ENCODE data around the gene DECR2.

DECR2 gene

DNA sequence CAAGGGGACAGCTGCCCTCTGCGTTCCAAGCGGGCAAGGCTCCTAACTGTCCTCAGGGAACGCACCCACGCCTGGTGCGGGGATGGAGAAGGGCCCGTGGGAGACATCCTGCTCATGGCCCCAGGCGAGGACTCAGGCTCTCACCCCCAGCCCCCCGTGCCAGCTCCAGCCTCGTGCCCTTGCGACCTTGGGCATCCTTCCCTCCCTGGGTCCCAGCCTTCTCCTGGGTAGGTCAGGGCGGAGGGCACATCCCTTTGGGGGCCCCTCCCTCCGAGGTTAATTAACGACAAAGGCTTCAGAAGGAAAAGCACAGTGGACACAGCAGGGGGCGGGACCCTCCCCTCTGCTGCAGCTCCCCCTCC is 22.9 kb upstream of the DECR2 start:
- H3K4me3 ChIP-seq (ENCODE audit: low read depth, low read length) = no peak overlapping the region
- no peak for DNase-seq
- no peaks in the 10 kb centered on the region for H3K27me3 ChIP-seq
- TF ChIP-seq, protein P1, sequence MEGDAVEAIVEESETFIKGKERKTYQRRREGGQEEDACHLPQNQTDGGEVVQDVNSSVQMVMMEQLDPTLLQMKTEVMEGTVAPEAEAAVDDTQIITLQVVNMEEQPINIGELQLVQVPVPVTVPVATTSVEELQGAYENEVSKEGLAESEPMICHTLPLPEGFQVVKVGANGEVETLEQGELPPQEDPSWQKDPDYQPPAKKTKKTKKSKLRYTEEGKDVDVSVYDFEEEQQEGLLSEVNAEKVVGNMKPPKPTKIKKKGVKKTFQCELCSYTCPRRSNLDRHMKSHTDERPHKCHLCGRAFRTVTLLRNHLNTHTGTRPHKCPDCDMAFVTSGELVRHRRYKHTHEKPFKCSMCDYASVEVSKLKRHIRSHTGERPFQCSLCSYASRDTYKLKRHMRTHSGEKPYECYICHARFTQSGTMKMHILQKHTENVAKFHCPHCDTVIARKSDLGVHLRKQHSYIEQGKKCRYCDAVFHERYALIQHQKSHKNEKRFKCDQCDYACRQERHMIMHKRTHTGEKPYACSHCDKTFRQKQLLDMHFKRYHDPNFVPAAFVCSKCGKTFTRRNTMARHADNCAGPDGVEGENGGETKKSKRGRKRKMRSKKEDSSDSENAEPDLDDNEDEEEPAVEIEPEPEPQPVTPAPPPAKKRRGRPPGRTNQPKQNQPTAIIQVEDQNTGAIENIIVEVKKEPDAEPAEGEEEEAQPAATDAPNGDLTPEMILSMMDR (IDR thresholded peaks at IDR 0.05; ENCODE audit: low read depth, low read length) = no peak
- no peaks in the 10 kb centered on the region for H3K4me1 ChIP-seq
- H3K9me3 ChIP-seq = no peaks in the 10 kb centered on the region
- peaks cover 1% of the 10 kb centered on the region for H3K36me3 ChIP-seq

DNA sequence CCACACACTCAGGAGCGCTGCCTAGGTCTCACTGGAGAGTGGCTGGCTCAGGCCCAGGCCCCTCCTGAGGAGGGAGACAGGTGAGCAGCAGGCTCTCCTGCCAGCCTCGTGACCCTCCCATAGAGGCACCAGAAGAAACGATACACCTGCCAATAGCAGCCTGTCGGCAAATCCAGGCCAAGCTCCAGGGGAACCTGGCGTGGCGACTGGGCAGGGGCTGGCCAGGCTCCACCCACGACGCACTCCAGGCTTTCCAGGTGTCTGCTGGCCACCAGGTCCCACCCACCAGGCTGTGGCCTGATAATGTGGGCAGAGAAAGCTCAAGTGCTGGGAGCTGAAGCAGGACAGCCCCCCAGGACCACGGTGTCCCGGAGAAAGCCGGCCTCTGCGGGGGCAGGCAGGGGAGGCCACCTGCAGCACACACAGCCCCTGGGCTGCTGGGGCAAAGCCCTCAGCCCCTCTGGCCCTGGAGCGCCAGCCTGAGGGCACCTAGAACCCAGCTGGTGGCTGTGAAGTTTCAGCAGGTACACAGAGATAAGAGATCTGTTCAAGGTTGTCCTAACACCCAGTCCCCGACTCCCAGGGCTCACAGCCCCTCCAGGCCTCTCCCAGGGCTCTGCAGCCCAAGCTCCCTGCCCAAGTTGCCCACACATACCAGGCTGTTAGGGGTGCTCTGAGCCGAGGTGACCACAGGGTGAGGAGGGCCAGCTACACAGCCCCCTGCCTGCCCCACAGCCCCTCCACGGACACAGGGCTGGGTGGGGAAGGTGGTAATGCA is 22.3 kb upstream of the DECR2 start:
- H3K9me3 ChIP-seq = no peaks in the 10 kb centered on the region
- H3K4me3 ChIP-seq (ENCODE audit: low read depth, low read length) = no peak overlapping the region
- TF ChIP-seq, protein P1 (IDR thresholded peaks at IDR 0.05; ENCODE audit: low read depth, low read length) = no peak
- no peak for DNase-seq
- no peaks in the 10 kb centered on the region for H3K27me3 ChIP-seq
- no peaks in the 10 kb centered on the region for H3K4me1 ChIP-seq
- H3K36me3 ChIP-seq = no peaks in the 10 kb centered on the region; the same call in none of the 2 replicates

DNA sequence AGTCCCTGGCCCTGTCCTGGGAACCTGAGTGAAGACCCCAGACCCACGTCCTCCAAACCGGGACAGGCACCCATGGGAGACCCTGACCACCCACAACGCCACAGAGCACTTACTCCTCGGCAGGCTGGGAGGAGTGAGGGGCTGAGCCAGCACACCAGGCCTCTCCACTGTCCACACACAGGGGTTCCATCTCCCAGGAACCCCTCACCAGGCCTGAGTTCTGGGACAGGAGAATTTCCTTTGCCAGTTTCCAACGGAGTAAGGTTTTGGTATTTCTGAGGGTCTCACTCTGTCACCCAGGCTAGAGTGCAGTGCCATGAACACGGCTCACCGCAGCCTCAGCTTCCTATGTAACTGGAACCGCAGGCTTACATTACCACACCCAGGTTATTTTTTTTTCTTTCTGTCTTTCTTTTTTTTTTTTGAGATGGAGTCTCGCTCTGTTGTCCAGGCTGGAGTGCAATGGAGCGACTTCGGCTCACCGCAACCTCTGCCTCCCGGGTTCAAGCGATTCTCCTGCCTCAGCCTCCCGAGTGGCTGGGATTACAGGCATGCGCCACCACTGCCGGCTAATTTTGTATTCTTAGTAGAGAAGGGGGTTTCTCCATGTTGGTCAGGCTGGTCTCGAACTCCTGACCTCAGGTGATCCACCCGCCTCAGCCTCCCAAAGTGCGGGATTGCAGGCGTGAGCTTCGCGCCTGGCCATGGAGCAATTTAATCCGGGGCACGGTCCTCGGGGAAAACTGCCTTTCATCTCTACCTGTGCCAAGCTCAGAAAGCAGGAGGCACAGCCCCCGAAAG is 21.5 kb upstream of the DECR2 start:
- Histone ChIP-seq H3K9me3 (no peaks in the 10 kb centered on the region), H3K4me1 (no peaks in the 10 kb centered on the region), H3K4me3 (ENCODE audit: low read depth, low read length) (no peak overlapping the region), H3K27me3 (no peaks in the 10 kb centered on the region), H3K36me3 (no peaks in the 10 kb centered on the region; the same call in none of the 2 replicates)
- TF ChIP-seq, protein P1 (IDR thresholded peaks at IDR 0.05; ENCODE audit: low read depth, low read length) = no peak
- DNase-seq = no peak

DNA sequence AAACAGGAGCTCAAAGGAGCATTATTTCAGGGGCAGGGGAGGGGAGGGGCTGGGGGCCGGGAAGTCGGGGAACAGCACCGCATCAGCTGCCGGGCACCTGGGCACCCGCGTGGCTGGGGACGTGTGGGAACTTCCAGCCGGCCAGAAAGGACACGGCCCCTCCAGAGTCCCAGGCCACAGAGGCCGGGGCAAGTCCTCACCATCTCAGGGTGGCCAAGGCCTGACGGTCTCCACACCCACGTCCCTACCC is 21.0 kb upstream of the DECR2 start:
- peak overlapping the region; percentile 68 for H3K4me3 ChIP-seq (ENCODE audit: low read depth, low read length)
- no peak for DNase-seq

DNA sequence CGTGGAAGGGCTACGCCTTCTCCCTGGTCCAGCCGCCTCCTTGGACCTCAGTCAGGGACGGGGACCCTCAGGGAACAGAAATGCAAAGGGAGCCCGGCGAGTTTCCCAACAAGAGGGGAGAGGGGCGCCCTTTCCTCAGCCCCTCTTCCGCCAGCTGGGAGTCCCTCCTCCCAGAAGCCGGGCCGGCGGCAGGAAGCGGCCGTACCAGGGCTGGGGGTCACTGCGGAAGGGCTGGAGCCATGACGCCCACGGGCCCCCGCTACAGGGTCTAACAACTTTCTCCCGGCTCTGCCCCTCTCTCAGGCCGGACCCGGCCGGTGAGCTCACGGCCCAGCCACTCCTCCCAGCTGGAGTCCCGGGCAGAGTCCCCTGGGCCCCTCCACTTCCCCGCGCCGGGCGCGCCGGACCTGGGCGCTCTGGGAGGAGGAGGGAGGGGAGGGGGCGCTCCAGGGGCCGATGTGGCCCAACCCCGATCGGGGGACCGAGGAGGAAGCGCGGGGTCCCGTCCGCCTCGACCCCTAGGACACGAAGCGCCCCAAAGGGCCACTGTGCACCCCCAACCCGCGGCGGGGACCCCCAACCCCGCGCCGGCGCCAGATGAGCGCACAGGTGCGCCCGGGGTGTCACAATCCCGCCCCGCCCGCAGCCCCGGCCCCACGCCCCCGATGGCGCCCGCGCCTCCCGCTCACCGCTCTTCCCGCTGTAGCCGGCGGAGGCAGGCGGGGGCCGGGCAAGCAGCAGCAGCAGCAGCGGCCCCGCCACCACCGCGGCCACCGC is 20.5 kb upstream of the DECR2 start:
- Histone ChIP-seq H3K9me3 (no peaks in the 10 kb centered on the region), H3K36me3 (no peaks in the 10 kb centered on the region; the same call in none of the 2 replicates), H3K4me3 (ENCODE audit: low read depth, low read length) (peak overlapping the region; percentile 68), H3K4me1 (no peaks in the 10 kb centered on the region), H3K27me3 (no peaks in the 10 kb centered on the region)
- TF ChIP-seq, protein P1 (IDR thresholded peaks at IDR 0.05; ENCODE audit: low read depth, low read length) = no peak
- DNase-seq = peak; percentile 34

More for the DNA sequence above, 21.0 kb upstream of the DECR2 start:
- Histone ChIP-seq H3K36me3 (no peaks in the 10 kb centered on the region; the same call in none of the 2 replicates), H3K27me3 (no peaks in the 10 kb centered on the region), H3K9me3 (no peaks in the 10 kb centered on the region), H3K4me1 (no peaks in the 10 kb centered on the region)
- TF ChIP-seq, protein P1 (IDR thresholded peaks at IDR 0.05; ENCODE audit: low read depth, low read length) = no peak
